Measurements from ENCODE around the gene NUP43. TPM values are rescaled to one million over a fixed set of nuclear protein-coding genes. Genes with fewer than 3 reads are reported as not detected.

Gene NUP43
- total and polyA plus RNA-seq, 2 experiments from 2014 or later, result 16.1 to 58.0 TPM

DNA sequence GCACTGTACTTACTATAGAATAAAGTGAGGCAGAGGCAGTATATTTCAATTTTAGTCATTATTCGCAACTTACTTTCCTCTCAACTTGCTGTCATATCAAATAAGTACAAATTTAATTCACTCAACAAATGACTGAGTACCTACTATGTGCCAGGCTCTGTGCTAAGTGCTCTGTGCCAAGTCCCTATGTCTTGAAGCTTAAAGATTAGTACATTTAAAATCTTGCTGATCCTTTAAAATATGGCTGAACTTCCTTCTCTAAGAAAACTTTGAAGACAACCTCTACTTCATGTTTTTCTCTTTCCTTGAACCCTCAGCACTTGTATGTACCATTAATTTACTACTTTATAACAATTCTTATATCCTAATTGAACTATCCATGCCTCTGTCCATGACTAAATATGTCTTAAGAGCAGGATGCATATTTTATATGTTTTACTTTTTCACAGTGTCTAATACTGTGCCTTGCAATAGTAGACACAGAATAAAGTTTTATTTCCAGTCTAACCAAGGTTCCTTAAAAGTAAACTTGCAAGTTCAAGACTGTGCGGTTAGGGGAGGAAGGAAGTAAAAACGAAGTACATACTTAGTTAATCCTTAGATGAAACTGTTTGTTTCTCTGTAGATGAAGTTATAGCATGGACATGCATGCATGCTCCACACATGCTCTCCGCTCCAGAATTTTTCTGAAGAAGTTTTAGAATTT, 18.4 kb downstream of the NUP43 start:
- H4K20me1 ChIP-seq (ENCODE audit: insufficient read depth), result no peaks in the 10 kb centered on the region
- DNase-seq, result no peak
- in situ Hi-C loops (cut with MboI), result no loop called here
- no peak overlapping the region for H3K9ac ChIP-seq
- 71 to 76% methylated on average over 4 of the region's 4 CpGs for WGBS, 2 experiments (ENCODE audit: low coverage in 1 of 2, low lambda C conversion rate in 2 of 2, missing lambda C conversion rate in 2 of 2)
- no peak overlapping the region for H2AFZ ChIP-seq
- peaks cover 13% of the 10 kb centered on the region for H3F3A ChIP-seq (ENCODE audit: insufficient read depth)
- H3K36me3 ChIP-seq (ENCODE audit: low read depth), result peaks cover 32% of the 10 kb centered on the region; the same call in 1 of the 2 replicates
- no peaks in the 10 kb centered on the region for H3K27me3 ChIP-seq (replicated peaks; ENCODE audit: insufficient read depth)
- H3K27ac ChIP-seq, result no peak overlapping the region
- no peak overlapping the region for H3K4me2 ChIP-seq (ENCODE audit: unreplicated experiment)
- no peak overlapping the region for H3K4me3 ChIP-seq
- H3K4me1 ChIP-seq (ENCODE audit: insufficient read depth), result peaks cover 4% of the 10 kb centered on the region; the same call in 1 of the 2 replicates
- H3K9me2 ChIP-seq (ENCODE audit: insufficient read depth), result no peaks in the 10 kb centered on the region
- no peaks in the 10 kb centered on the region for H3K79me2 ChIP-seq (ENCODE audit: insufficient read depth)
- no peaks in the 10 kb centered on the region for H3K9me3 ChIP-seq (ENCODE audit: low read depth)
- TF ChIP-seq EZH2 (IDR thresholded peaks at IDR 0.05; ENCODE audit: insufficient read depth, poor library complexity, severe bottlenecking) (no peak), EZH2phosphoT487 (IDR thresholded peaks at IDR 0.05; ENCODE audit: insufficient read depth, low read depth) (no peak)

DNA sequence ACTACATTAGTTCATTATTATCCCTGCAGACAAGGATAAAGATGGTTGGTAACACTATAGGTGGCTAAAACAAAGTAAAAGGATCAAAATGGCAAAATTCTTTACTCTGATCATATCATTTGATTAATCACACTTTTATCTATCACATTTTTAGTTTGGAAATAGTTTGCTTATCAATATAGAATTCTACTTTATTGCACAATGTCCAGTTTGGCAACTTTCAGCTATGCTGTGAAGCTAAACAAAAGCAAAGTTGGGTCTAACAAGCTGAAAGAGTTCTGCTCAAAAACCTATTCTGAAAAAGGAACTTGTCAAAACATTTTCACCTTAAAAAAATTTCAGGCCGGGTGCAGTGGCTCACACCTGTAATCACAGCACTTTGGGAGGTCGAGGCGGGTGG, 20.5 kb downstream of the NUP43 start:
- H3K27me3 ChIP-seq (replicated peaks; ENCODE audit: insufficient read depth), result no peaks in the 10 kb centered on the region
- H3K4me2 ChIP-seq (ENCODE audit: unreplicated experiment), result no peak overlapping the region
- TF ChIP-seq EZH2phosphoT487 (IDR thresholded peaks at IDR 0.05; ENCODE audit: insufficient read depth, low read depth), result no peak
- no peak for TF ChIP-seq EZH2 (IDR thresholded peaks at IDR 0.05; ENCODE audit: insufficient read depth, poor library complexity, severe bottlenecking)
- H3K36me3 ChIP-seq (ENCODE audit: low read depth), result peaks cover 34% of the 10 kb centered on the region; the same call in 1 of the 2 replicates
- H3K79me2 ChIP-seq (ENCODE audit: insufficient read depth), result no peaks in the 10 kb centered on the region
- peaks cover 4% of the 10 kb centered on the region; the same call in 1 of the 2 replicates for H3K4me1 ChIP-seq (ENCODE audit: insufficient read depth)
- H3K9me3 ChIP-seq (ENCODE audit: low read depth), result no peaks in the 10 kb centered on the region
- 97 to 100% methylated on average over 3 of the region's 3 CpGs for WGBS, 2 experiments (ENCODE audit: low coverage in 1 of 2, low lambda C conversion rate in 2 of 2, missing lambda C conversion rate in 2 of 2)
- H3K4me3 ChIP-seq, result no peak overlapping the region
- H3F3A ChIP-seq (ENCODE audit: insufficient read depth), result peaks cover 13% of the 10 kb centered on the region
- DNase-seq, result no peak
- H2AFZ ChIP-seq, result no peak overlapping the region
- no peak overlapping the region for H3K27ac ChIP-seq
- no peaks in the 10 kb centered on the region for H4K20me1 ChIP-seq (ENCODE audit: insufficient read depth)
- H3K9ac ChIP-seq, result no peak overlapping the region
- H3K9me2 ChIP-seq (ENCODE audit: insufficient read depth), result no peaks in the 10 kb centered on the region
- in situ Hi-C loops (cut with MboI), result no loop called here

DNA sequence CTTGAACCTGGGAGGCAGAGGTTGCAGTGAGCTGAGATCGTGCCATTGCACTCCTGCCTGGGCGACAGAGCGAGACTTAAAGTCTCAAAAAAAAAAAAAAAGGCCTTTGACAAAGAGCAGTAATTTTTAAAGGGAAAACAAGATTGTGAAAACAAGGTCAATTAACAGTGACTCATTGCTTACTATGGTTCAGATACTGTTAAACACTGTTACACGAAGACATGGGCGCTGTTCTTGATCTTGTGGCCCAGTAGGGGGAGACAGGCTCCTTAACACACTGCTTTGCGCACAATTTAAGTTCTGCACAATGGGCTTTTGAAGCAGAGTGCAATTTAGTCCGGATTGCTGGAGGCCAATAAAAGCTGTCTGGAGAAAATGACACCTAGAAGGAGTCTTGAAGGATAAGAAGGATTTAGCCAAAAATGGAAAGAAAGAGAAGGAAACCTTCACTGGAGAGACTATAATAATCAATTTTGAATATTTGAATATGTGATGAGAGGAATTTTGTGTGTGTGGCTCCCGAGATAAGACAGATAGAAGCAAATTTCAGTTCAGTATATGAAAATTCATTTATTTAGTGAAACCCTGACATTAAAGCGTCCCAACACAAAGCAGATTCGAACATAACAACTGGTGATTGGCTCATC, 22.4 kb downstream of the NUP43 start:
- no peaks in the 10 kb centered on the region for H3K9me2 ChIP-seq (ENCODE audit: insufficient read depth)
- no peaks in the 10 kb centered on the region for H3K27me3 ChIP-seq (replicated peaks; ENCODE audit: insufficient read depth)
- H3F3A ChIP-seq (ENCODE audit: insufficient read depth), result peaks cover 14% of the 10 kb centered on the region
- no peak for TF ChIP-seq EZH2phosphoT487 (IDR thresholded peaks at IDR 0.05; ENCODE audit: insufficient read depth, low read depth)
- TF ChIP-seq EZH2 (IDR thresholded peaks at IDR 0.05; ENCODE audit: insufficient read depth, poor library complexity, severe bottlenecking), result no peak
- peak; percentile 92 for DNase-seq
- H3K9me3 ChIP-seq (ENCODE audit: low read depth), result no peaks in the 10 kb centered on the region
- H3K9ac ChIP-seq, result no peak overlapping the region
- no peak overlapping the region for H3K4me2 ChIP-seq (ENCODE audit: unreplicated experiment)
- WGBS, 2 experiments (ENCODE audit: low coverage in 1 of 2, low lambda C conversion rate in 2 of 2, missing lambda C conversion rate in 2 of 2), result 44 to 46% methylated on average over 10 of the region's 10 CpGs
- H3K79me2 ChIP-seq (ENCODE audit: insufficient read depth), result peaks cover under 1% of the 10 kb centered on the region
- no peak overlapping the region for H3K27ac ChIP-seq
- no peak overlapping the region for H3K4me3 ChIP-seq
- peaks cover 21% of the 10 kb centered on the region; the same call in 1 of the 2 replicates for H3K36me3 ChIP-seq (ENCODE audit: low read depth)
- no peak overlapping the region for H2AFZ ChIP-seq
- peaks cover 4% of the 10 kb centered on the region; the same call in 1 of the 2 replicates for H3K4me1 ChIP-seq (ENCODE audit: insufficient read depth)
- in situ Hi-C loops (cut with MboI), result no loop called here
- no peaks in the 10 kb centered on the region for H4K20me1 ChIP-seq (ENCODE audit: insufficient read depth)

DNA sequence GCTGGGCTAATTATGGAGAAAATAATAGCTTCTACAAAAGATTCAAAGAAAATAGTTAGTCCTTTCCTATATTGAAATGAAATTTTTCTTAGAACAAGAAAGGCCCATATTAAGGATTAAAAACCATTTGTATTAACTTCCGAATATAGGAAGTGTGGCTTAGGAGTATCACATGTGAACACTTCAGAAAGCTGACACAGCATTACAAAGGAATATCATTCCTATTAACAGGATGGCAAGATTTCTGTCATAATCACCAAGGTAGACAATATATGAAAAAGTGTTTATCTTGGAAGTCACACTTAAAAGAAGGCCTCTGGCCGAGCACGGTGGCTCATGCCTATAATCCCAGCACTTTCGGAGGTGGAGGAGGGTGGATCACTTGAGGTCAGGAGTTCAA, 23.1 kb downstream of the NUP43 start:
- H3K27ac ChIP-seq, result no peak overlapping the region
- in situ Hi-C loops (cut with MboI), result no loop called here

More for the DNA sequence above, 23.1 kb downstream of the NUP43 start:
- Histone ChIP-seq H3K9ac (no peak overlapping the region), H3K9me2 (ENCODE audit: insufficient read depth) (no peaks in the 10 kb centered on the region), H3K9me3 (ENCODE audit: low read depth) (no peaks in the 10 kb centered on the region), H4K20me1 (ENCODE audit: insufficient read depth) (no peaks in the 10 kb centered on the region), H3K36me3 (ENCODE audit: low read depth) (peaks cover 20% of the 10 kb centered on the region; the same call in 1 of the 2 replicates), H3F3A (ENCODE audit: insufficient read depth) (peaks cover 20% of the 10 kb centered on the region), H2AFZ (no peak overlapping the region), H3K4me2 (ENCODE audit: unreplicated experiment) (no peak overlapping the region), H3K27me3 (replicated peaks; ENCODE audit: insufficient read depth) (no peaks in the 10 kb centered on the region), H3K79me2 (ENCODE audit: insufficient read depth) (peaks cover 7% of the 10 kb centered on the region), H3K4me1 (ENCODE audit: insufficient read depth) (peaks cover 10% of the 10 kb centered on the region; the same call in 1 of the 2 replicates), H3K4me3 (no peak overlapping the region)
- DNase-seq, result no peak
- TF ChIP-seq EZH2phosphoT487 (IDR thresholded peaks at IDR 0.05; ENCODE audit: insufficient read depth, low read depth), result no peak
- TF ChIP-seq EZH2 (IDR thresholded peaks at IDR 0.05; ENCODE audit: insufficient read depth, poor library complexity, severe bottlenecking), result no peak
- 95 to 96% methylated on average over 4 of the region's 4 CpGs for WGBS, 2 experiments (ENCODE audit: low coverage in 1 of 2, low lambda C conversion rate in 2 of 2, missing lambda C conversion rate in 2 of 2)

Measured in GM23248 (cell line).